Panc1 (cell line): ENCODE data around the gene CELA1.

Experiments
- CTCF ChIP-seq: fragments of 450-650 bp; IDR thresholded peaks from 2 replicates; pipeline ENCODE4 v1.5.1; 2017; ENCODE audit warnings: mild to moderate bottlenecking
- POLR2AphosphoS5 ChIP-seq: IDR thresholded peaks from 2 replicates; pipeline ENCODE4 v1.6.1; 2012; ENCODE audit warnings: mild to moderate bottlenecking, low read depth, low read length, moderate library complexity
- REST ChIP-seq, 2 experiments: IDR thresholded peaks; 2 replicates each; pipeline ENCODE4 v1.6.1; 2011 to 2012; ENCODE audit warnings: low read depth in 2 of 2, control low read depth in 1 of 2, low read length in 1 of 2, mild to moderate bottlenecking in 1 of 2, moderate library complexity in 1 of 2; ENCODE audit not compliant: insufficient read depth in 1 of 2
- SIN3A ChIP-seq: IDR thresholded peaks from 2 replicates; pipeline ENCODE4 v1.6.1; 2012; ENCODE audit warnings: low read depth, mild to moderate bottlenecking, low read length, moderate library complexity, borderline replicate concordance; ENCODE audit not compliant: insufficient read depth
- TCF7L2 ChIP-seq: IDR thresholded peaks from 2 replicates; pipeline ENCODE4 v1.6.1; 2011; ENCODE audit warnings: mild to moderate bottlenecking, low read depth, low read length, inconsistent platforms

DNA sequence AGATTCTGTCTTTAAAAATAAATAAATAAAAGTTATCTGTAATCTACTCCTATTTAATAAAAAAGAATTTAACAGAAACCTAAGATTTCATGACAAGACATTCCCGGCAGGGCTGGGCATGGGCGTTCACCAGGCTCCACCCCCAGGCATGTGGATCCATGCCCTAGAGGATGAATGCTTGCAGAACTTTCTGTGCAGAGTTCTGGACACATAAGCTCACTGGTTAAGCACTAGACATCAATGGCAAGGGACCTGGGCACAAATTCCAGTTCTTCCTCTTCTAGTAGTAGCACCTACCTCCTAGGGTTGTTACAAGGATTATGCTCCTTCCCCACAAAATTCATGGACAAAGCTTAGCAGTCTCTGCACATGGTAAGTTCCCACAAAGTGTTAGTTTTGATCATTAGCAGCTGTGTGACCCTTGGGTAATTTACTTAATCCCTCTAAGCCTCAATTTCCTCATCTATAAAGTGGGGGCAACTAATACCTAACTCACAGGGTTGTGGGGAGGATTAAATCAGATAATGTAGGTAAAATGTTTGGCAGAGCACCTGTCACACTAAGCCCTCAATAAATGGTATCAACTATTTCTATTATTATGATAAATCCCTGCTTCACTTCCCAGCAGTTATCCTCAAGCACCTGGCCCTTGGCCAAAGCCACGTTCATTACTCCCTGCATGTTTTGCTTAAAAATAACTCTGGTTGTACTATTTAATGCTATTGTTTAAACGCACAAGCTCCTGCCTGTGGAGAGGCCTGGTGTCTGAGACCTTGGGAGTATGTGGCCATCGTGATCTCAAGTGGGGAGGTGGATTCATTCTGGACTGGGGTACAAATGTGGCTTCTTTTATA lies 35.0 kb upstream of the CELA1 start:
- TF ChIP-seq CTCF (no peak), SIN3A (no peak), POLR2AphosphoS5 (no peak), REST (IDR thresholded peaks at IDR 0.05; ENCODE audit: insufficient read depth in 1 of 2, low read depth in 2 of 2, low read length in 1 of 2) (no peak), TCF7L2 (no peak)
